GM18498 (cell line): ENCODE results near the gene STARD5.
"Not testable (repeated sequence)": the region's sequence is repeated elsewhere in the genome, so short reads cannot be mapped to it uniquely, and the experiment has no call there.

ENCODE experiments used
- ATAC-seq: cut with Tn5 transposase; IDR thresholded peaks from one replicate; pipeline ENCODE4 v1.9.1; 2021; ENCODE audit warnings: mild to moderate bottlenecking, moderate library complexity; ENCODE audit not compliant: unreplicated experiment

The STARD5 gene

DNA sequence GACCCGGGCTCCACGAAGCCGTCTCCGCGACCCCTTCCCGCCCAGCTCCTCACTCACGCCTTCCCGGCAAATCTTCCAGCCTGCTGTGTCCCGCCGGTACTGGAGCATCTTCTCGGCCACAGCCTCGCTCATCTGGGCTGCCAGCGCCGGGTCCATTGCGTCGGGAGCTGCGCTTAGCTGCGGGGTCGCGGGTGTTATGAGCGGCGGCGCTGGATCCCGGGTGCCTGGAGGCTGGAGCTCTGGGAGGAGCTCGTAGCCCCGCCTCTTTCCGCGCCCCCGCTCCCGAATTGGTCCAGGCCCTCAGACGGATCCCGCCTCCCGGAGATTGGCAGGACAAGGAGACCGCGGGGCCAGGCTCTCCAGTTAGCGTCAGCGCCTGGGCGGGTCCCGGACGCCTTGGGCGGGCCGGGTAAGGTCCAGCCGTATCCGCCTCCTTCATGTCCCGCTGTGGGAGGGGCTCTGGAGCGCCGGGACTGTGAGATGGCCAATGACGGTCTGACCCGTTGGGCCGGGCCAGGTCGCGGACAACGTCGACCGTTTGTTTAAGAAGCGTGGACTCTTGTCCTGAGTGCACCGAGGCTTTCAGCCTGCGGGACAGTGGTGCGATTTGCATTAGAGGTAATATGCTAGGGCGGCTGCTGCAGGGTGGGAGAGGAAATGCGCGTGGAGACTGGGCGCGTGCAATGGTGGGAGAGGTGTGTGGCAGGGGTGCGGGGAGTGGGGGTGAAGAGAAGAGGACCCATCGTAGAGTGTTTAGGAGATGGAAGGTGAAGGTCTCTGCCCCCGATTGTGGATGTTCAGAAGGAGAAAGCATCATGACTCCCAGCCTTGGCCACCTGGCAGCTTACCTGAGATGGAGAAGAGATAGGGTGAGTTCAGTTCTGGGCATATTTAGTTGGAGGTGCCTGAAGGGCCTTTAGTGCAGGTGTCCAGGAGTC is at the start of gene STARD5:
Gene STARD5 (minus strand): TSS at position 198 of the 938 bp plus-strand sequence. CDS start 42 bp downstream, at position 156.
- ATAC-seq = peak; percentile 99

DNA sequence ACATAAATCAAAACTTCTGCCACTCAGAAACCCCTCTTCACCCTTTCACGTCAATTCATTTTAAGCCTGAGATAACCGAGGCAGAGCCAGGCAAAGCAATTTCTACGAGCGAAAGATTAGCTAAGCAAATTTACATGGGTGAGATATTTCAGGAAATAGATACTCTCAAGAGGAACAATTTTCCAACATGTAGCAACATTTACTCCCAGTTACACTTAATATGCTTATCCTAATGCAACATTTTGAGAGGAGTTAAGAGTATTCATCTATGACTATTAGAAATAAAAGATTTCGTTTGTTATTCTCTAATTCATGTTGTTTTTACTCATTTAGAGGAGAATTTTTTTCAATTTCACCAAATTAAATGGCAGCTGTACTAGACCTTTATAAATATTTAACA is 49.2 kb upstream of the STARD5 start:
- ATAC-seq = no peak

DNA sequence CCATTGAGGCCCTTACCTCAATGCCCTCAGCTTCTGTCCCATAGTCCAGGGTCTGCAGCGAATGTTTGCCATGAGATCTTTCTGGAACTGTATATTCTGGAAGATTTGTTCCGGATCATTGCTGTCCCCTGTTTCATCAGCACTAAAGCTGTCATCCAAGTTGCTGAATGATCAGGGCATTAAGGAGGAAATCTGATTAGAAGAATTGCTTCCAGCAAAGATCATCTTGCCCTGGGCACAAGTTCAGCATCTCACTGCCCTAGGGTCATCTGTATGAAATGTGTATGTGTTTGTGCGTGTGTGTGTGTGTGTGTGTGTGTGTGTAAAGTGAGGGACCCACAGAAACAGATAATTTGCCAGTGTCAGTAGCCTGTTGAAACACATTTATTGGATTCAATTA is 48.6 kb upstream of the STARD5 start:
- no peak for ATAC-seq

DNA sequence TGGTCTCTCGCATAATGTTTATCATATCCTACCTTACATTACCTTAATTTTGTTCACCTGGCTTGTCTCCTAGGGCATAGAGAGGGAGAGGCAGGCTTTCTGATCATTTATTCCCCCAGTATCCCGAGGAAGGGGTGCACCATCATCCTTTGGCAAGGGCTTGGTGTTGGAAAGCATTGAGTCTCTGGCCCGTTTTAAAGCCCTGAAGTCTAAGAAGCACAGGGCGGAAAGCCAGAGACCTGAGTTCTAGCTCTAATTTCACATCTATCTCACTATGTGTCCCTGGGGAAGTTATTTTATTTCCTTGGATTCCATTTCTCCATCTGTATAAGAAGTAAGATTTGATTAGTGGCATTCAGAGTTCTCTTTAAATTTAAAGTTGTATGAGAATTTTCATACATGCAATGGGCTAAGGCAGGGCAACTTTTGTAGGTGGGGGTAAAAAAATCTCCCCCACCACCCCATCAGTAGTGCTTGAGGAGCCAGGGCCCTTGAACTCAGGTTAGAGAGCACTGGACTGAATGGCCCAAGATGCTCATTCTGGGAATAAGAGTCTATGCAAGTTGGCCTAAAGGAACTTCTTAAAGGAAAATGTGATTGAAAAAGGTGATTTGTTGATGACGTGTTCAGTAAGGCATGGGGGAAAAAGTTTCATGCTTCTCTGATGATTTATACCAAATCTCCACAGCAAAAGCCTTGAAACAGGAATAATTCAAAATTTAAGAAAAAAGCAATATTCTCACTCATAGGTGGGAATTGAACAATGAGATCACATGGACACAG is 40.0 kb upstream of the STARD5 start:
- no peak for ATAC-seq

- no peak for ATAC-seq
Observed at GRCh38 chr15:81363276-81363675, 39.3 kb upstream of the STARD5 start.

GRCh38 chr15:81362790-81363189 is 38.8 kb upstream of the STARD5 start:
- ATAC-seq = no peak

GRCh38 chr15:81361891-81362290 is 38.0 kb upstream of the STARD5 start:
- ATAC-seq = no peak

GRCh38 chr15:81360491-81360890 is 36.5 kb upstream of the STARD5 start:
- no peak for ATAC-seq

GRCh38 chr15:81358248-81358647 is 34.3 kb upstream of the STARD5 start:
- no peak for ATAC-seq

DNA sequence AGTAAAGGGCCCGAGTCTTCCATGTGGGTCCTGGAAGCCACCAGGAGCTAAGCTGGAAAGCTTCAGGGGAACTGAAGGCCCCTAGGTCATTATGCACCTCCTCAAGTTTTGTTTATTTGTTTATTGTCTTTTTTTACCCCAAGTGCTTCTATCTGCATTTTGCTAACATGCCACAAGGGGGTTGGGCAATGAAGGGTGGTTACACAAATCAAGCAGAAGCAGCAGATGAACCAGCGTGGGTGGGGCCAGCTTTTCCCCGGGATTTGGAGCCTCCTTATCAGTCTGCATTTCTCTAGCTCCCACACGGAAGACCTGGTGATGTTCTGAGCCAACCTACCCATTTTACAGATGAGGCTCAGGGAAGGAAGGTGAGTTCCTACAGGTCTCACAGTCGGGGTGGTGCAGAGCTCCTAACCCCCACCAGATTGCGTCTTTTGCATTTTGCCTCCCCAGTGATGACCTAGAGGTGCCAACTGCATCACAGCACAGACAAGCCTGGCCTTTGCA is 33.3 kb upstream of the STARD5 start:
- no peak for ATAC-seq

DNA sequence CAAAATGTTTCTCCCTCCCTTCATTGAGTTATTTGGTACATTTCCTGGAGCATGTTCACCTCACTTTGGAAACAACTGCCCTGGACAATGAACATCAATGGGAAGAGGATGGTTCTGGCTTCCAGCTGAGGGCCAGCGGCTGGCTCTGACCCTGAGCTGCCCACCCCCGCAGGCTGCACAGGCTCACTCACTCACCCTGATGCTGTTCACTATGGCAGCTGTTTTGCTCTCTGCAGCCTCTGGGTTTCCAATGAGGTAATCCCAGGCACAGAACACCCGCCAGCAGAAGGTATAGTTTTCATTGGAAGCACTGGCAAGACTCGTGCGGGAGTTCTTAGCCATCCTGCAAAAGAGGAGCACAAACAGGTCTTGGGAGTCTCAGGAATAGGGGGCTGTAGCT is 32.3 kb upstream of the STARD5 start:
- ATAC-seq = no peak

- no peak for ATAC-seq
Observed at GRCh38 chr15:81351651-81352050, 27.7 kb upstream of the STARD5 start.

- no peak for ATAC-seq
Observed at GRCh38 chr15:81349271-81349670, 25.3 kb upstream of the STARD5 start.

DNA sequence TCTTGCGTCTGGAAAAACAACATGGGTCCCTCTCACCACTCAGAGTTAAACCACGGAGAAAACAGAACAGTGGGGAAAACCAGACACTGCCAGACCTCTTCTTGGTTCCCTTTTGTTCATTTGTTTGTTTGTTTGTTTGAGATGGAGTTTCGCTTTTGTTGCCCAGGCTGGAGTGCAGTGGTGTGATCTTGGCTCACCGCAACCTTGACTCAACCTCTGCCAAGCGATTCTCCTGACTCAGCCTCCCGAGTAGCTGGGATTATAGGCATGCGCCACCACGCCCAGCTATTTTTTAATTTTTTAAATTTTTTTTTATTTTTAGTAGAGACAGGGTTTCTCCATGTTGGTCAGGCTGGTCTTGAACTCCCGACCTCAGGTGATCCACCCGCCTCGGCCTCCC is 24.8 kb upstream of the STARD5 start:
- ATAC-seq = not testable (repeated sequence)

GRCh38 chr15:81347910-81348309 is 24.0 kb upstream of the STARD5 start:
- no peak for ATAC-seq

DNA sequence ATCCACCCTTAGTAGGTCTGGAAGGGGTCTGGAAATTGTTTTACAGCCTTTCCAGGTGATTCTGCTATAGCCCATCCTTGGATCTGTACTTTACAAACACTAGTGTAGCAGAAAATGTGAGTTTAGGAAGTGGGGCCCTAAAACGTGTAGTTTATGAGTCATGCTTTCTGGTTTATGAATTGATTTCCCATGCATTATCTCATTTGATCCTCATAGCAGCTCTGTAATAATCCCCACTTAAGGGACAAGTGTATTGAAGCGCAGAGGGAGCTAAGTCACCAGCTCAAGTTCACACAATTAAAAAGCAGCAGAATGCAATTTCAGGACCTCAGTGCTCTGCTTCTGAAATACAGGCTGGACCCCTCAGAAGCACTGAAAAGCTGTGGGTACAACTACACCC is 22.7 kb upstream of the STARD5 start:
- ATAC-seq = no peak

- no peak for ATAC-seq
Observed at GRCh38 chr15:81343371-81343770, 19.4 kb upstream of the STARD5 start.

GRCh38 chr15:81341351-81341750 is 17.4 kb upstream of the STARD5 start:
- ATAC-seq = no peak

DNA sequence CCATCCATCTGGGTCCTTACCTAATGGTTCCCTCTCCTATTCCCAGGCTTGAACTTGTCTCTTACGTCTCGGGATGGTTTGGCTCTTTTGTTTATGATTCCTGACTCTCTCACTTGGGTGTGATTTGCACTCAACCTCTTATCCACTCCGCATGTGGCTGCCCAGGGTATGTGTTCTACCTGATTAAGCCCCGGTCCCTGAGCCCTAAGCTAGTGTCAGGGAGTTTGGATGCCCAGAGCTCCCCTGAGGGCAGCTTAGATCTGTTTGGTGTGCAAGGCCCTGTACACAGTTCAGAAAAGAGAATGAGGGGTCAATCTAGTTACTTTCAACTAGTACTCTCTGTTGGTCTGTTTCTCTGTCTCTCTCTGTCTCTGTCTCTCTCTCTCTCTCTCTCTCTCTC is 15.9 kb upstream of the STARD5 start:
- ATAC-seq = no peak

DNA sequence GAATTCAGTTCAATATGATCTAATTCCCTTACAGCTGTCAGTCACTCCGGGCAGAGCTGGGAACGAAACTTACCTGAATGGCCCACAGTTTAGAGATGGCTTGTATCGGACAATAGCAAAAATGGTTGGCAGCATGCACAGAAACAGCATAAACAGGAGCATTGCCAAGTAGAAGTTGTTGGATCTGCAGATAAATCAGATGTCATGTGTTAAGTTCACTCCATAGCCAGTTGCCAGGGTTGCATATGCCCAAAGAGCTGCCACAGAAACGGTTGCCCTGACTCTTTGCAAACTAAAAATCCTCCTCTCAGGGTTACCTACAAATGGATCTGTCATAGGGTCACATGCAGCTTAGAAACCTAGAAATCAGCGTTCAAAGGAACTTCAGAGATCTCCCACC is 15.4 kb upstream of the STARD5 start:
- ATAC-seq = no peak

GRCh38 chr15:81338170-81339007 is 14.4 kb upstream of the STARD5 start:
- no peak for ATAC-seq
